Skeletal muscle satellite cell (primary cell): ENCODE data around the gene CCDC78.

Source experiments
- H3K27me3 ChIP-seq: 2 replicates; pipeline ENCODE4 v1.7.0; 2013; ENCODE audit warnings: low read length; ENCODE audit not compliant: control insufficient read depth, insufficient read depth
- H3K36me3 ChIP-seq: 2 replicates; pipeline ENCODE4 v1.7.0; 2013; ENCODE audit warnings: mild to moderate bottlenecking, control low read depth, low read length; ENCODE audit not compliant: insufficient read depth
- H3K4me1 ChIP-seq: 2 replicates; pipeline ENCODE4 v1.7.0; 2013; ENCODE audit warnings: low read length; ENCODE audit not compliant: control insufficient read depth, insufficient read depth
- H3K4me2 ChIP-seq: 2 replicates; pipeline ENCODE4 v1.7.0; 2013; ENCODE audit warnings: mild to moderate bottlenecking, low read length
- H3K4me3 ChIP-seq: 2 replicates; pipeline ENCODE4 v1.7.0; 2013; ENCODE audit warnings: low read length
- H3K9ac ChIP-seq: 2 replicates; pipeline ENCODE4 v1.7.0; 2013; ENCODE audit warnings: mild to moderate bottlenecking, low read depth, low read length, moderate library complexity
- H3K9me3 ChIP-seq: replicated peaks from 2 replicates; pipeline ENCODE4 v1.7.0; 2013; ENCODE audit warnings: mild to moderate bottlenecking, control low read depth, low read length

The CCDC78 gene

GRCh38 chr16:726188-726437, 130 bp downstream of the CCDC78 start:
- H3K4me1 ChIP-seq = peaks cover 24% of the 10 kb centered on the region
- no peaks in the 10 kb centered on the region for H3K27me3 ChIP-seq
- no peak overlapping the region for H3K9ac ChIP-seq
- H3K4me3 ChIP-seq = no peak overlapping the region
- H3K9me3 ChIP-seq = no peaks in the 10 kb centered on the region
- H3K36me3 ChIP-seq = peaks cover 5% of the 10 kb centered on the region
- H3K4me2 ChIP-seq = peak overlapping the region; percentile 93

GRCh38 chr16:725463-726187, 618 bp downstream of the CCDC78 start:
- peaks cover 5% of the 10 kb centered on the region for H3K36me3 ChIP-seq
- no peaks in the 10 kb centered on the region for H3K27me3 ChIP-seq
- H3K4me1 ChIP-seq = peaks cover 24% of the 10 kb centered on the region
- no peaks in the 10 kb centered on the region for H3K9me3 ChIP-seq
- no peak overlapping the region for H3K9ac ChIP-seq
- no peak overlapping the region for H3K4me3 ChIP-seq
- no peak overlapping the region for H3K4me2 ChIP-seq

- no peaks in the 10 kb centered on the region for H3K9me3 ChIP-seq
- H3K27me3 ChIP-seq = no peaks in the 10 kb centered on the region
- peaks cover 29% of the 10 kb centered on the region for H3K4me1 ChIP-seq
- no peak overlapping the region for H3K9ac ChIP-seq
- no peak overlapping the region for H3K4me3 ChIP-seq
- H3K4me2 ChIP-seq = no peak overlapping the region
- H3K36me3 ChIP-seq = peaks cover 5% of the 10 kb centered on the region
Measured at GRCh38 chr16:725041-725376, 1.2 kb downstream of the CCDC78 start.

GRCh38 chr16:724188-725040, 1.8 kb downstream of the CCDC78 start:
- peaks cover 35% of the 10 kb centered on the region for H3K4me1 ChIP-seq
- H3K9me3 ChIP-seq = no peaks in the 10 kb centered on the region
- H3K27me3 ChIP-seq = no peaks in the 10 kb centered on the region
- H3K9ac ChIP-seq = no peak overlapping the region
- H3K4me2 ChIP-seq = no peak overlapping the region
- H3K4me3 ChIP-seq = no peak overlapping the region
- H3K36me3 ChIP-seq = peaks cover under 1% of the 10 kb centered on the region

- Histone ChIP-seq H3K4me1 (peaks cover 35% of the 10 kb centered on the region), H3K4me3 (no peak overlapping the region), H3K4me2 (no peak overlapping the region), H3K27me3 (no peaks in the 10 kb centered on the region), H3K9me3 (no peaks in the 10 kb centered on the region), H3K9ac (no peak overlapping the region), H3K36me3 (no peaks in the 10 kb centered on the region)
Measured at GRCh38 chr16:723695-724094, 2.5 kb downstream of the CCDC78 start.

- H3K4me2 ChIP-seq = no peak overlapping the region
- no peak overlapping the region for H3K4me3 ChIP-seq
- H3K9me3 ChIP-seq = no peaks in the 10 kb centered on the region
- H3K36me3 ChIP-seq = no peaks in the 10 kb centered on the region
- H3K27me3 ChIP-seq = no peaks in the 10 kb centered on the region
- H3K4me1 ChIP-seq = peaks cover 31% of the 10 kb centered on the region
- no peak overlapping the region for H3K9ac ChIP-seq
Measured at GRCh38 chr16:722835-723633, 3.2 kb downstream of the CCDC78 start.

GRCh38 chr16:721765-722540, 4.3 kb downstream of the CCDC78 start:
- Histone ChIP-seq H3K36me3 (no peaks in the 10 kb centered on the region), H3K27me3 (no peaks in the 10 kb centered on the region), H3K4me2 (peak overlapping the region; percentile 98), H3K9ac (peak overlapping the region; percentile 86), H3K4me3 (peak overlapping the region; percentile 100), H3K9me3 (no peaks in the 10 kb centered on the region), H3K4me1 (peaks cover 25% of the 10 kb centered on the region)

GRCh38 chr16:720990-721764, 5.1 kb downstream of the CCDC78 start, which contains the start of gene ANTKMT:
Gene ANTKMT, plus strand, starts transcription at chr16:721146. Its CDS starts 129 bp downstream, at chr16:721275.
- H3K4me2 ChIP-seq = peak within 1 kb of the TSS; percentile 98
- no peaks in the 10 kb centered on the region for H3K36me3 ChIP-seq
- no peaks in the 10 kb centered on the region for H3K9me3 ChIP-seq
- peaks cover 26% of the 10 kb centered on the region for H3K4me1 ChIP-seq
- peak within 1 kb of the TSS; percentile 100 for H3K4me3 ChIP-seq
- no peaks in the 10 kb centered on the region for H3K27me3 ChIP-seq
- H3K9ac ChIP-seq = peak within 1 kb of the TSS; percentile 86

- Histone ChIP-seq H3K36me3 (no peaks in the 10 kb centered on the region), H3K4me2 (peak overlapping the region; percentile 98), H3K9me3 (no peaks in the 10 kb centered on the region), H3K27me3 (no peaks in the 10 kb centered on the region), H3K4me1 (peaks cover 32% of the 10 kb centered on the region), H3K9ac (peak overlapping the region; percentile 86), H3K4me3 (peak overlapping the region; percentile 100)
Measured at GRCh38 chr16:720447-720989, 5.7 kb downstream of the CCDC78 start.

- Histone ChIP-seq H3K4me3 (peak overlapping the region; percentile 100), H3K9ac (peak overlapping the region; percentile 86), H3K36me3 (no peaks in the 10 kb centered on the region), H3K4me2 (peak overlapping the region; percentile 98), H3K27me3 (no peaks in the 10 kb centered on the region), H3K4me1 (peaks cover 35% of the 10 kb centered on the region), H3K9me3 (no peaks in the 10 kb centered on the region)
Measured at GRCh38 chr16:719815-720446, 6.3 kb downstream of the CCDC78 start.
